WTC11 (cell line): ENCODE measurements around the gene PDE8A. TPM values are rescaled to one million over a fixed set of nuclear protein-coding genes. Genes with fewer than 3 reads are reported as not detected.

Source experiments
- ATAC-seq: fragments of 200-7000 bp; cut with Tn5 transposase; 2 replicates; pipeline ENCODE4 v1.10.0; 2021; ENCODE audit warnings: mild to moderate bottlenecking, moderate library complexity
- CTCF ChIA-PET: fragments of 300-600 bp; sonication (Branson Sonifier 250); formaldehyde crosslinking; loops from one replicate; lab custom pipeline; 2021; ENCODE audit warnings: antibody characterized with exemption; lab: Charles Lee
- POLR2A ChIA-PET: fragments of 350-600 bp; sonication (Branson Sonifier 250); formaldehyde crosslinking; loops from one replicate; lab custom pipeline; 2021; ENCODE audit warnings: antibody characterized with exemption; lab: Charles Lee
- DNase-seq: peaks from one replicate; pipeline ENCODE4 v3.0.0; 2021; ENCODE audit warnings: low spot score
- H3K27ac Mint-ChIP-seq: 2 replicates; pipeline ENCODE4 v1.8.0; 2021; ENCODE audit warnings: mixed read lengths
- H3K27me3 Mint-ChIP-seq: 2 replicates; pipeline ENCODE4 v1.8.0; 2021; ENCODE audit warnings: low read depth, mild to moderate bottlenecking, moderate library complexity, mixed read lengths
- H3K36me3 Mint-ChIP-seq: 2 replicates; pipeline ENCODE4 v1.8.0; 2021; ENCODE audit warnings: mixed read lengths
- H3K4me1 Mint-ChIP-seq: 2 replicates; pipeline ENCODE4 v1.8.0; 2022; ENCODE audit warnings: mixed read lengths
- H3K4me3 Mint-ChIP-seq: 2 replicates; pipeline ENCODE4 v1.8.0; 2021; ENCODE audit warnings: mild to moderate bottlenecking, moderate library complexity, mixed read lengths
- H3K9me3 Mint-ChIP-seq: 2 replicates; pipeline ENCODE4 v1.8.0; 2021; ENCODE audit warnings: mixed read lengths
- CREM ChIP-seq: sonication (generic); formaldehyde crosslinking; IDR thresholded peaks from 2 replicates; pipeline ENCODE4 v1.8.1; 2022; ENCODE audit warnings: mild to moderate bottlenecking, missing genetic modification reagents, moderate library complexity
- FOXJ3 ChIP-seq: sonication (generic); formaldehyde crosslinking; IDR thresholded peaks from 2 replicates; pipeline ENCODE4 v1.9.0; 2021; ENCODE audit warnings: missing genetic modification reagents, mild to moderate bottlenecking, borderline replicate concordance
- FOXP1 ChIP-seq: sonication (generic); formaldehyde crosslinking; IDR thresholded peaks from 2 replicates; pipeline ENCODE4 v1.8.0; 2022; ENCODE audit warnings: missing genetic modification reagents, mild to moderate bottlenecking, moderate library complexity, borderline replicate concordance
- GRHL2 ChIP-seq: fragments of 250-450 bp; sonication (Bioruptor Pico); IDR thresholded peaks from 2 replicates; pipeline ENCODE4 v1.8.0; 2022; ENCODE audit warnings: mild to moderate bottlenecking, moderate library complexity; ENCODE audit not compliant: insufficient replicate concordance, severe bottlenecking
- GTF2I ChIP-seq: fragments of 250-450 bp; sonication (Bioruptor Pico); conservative IDR thresholded peaks from 2 replicates; pipeline ENCODE4 v1.4.0; 2021; ENCODE audit warnings: mild to moderate bottlenecking
- NFATC4 ChIP-seq: fragments of 250-450 bp; sonication (Bioruptor Pico); IDR thresholded peaks from 2 replicates; pipeline ENCODE4 v1.9.0; 2021; ENCODE audit warnings: mild to moderate bottlenecking
- NFYB ChIP-seq: sonication (generic); formaldehyde crosslinking; conservative IDR thresholded peaks from 2 replicates; pipeline ENCODE4 v1.8.0; 2022; ENCODE audit warnings: low read depth, missing genetic modification reagents
- NR1H2 ChIP-seq: sonication (generic); formaldehyde crosslinking; IDR thresholded peaks from 2 replicates; pipeline ENCODE4 v1.9.0; 2021; ENCODE audit warnings: mild to moderate bottlenecking, moderate library complexity, missing genetic modification reagents
- NR2C2 ChIP-seq: sonication (generic); formaldehyde crosslinking; IDR thresholded peaks from 2 replicates; pipeline ENCODE4 v1.8.0; 2022; ENCODE audit warnings: mild to moderate bottlenecking, missing genetic modification reagents
- NR3C1 ChIP-seq: sonication (generic); formaldehyde crosslinking; conservative IDR thresholded peaks from 2 replicates; pipeline ENCODE4 v1.8.1; 2023; ENCODE audit warnings: low read depth, mild to moderate bottlenecking, missing genetic modification reagents
- RORB ChIP-seq: fragments of 250-450 bp; sonication (Bioruptor Pico); IDR thresholded peaks from 2 replicates; pipeline ENCODE4 v1.9.0; 2021; ENCODE audit warnings: mild to moderate bottlenecking
- SMAD3 ChIP-seq: sonication (generic); formaldehyde crosslinking; IDR thresholded peaks from 2 replicates; pipeline ENCODE4 v1.8.0; 2022; ENCODE audit warnings: missing genetic modification reagents, mild to moderate bottlenecking, borderline replicate concordance
- SMAD4 ChIP-seq: sonication (generic); formaldehyde crosslinking; IDR thresholded peaks from 2 replicates; pipeline ENCODE4 v1.8.0; 2022; ENCODE audit warnings: mild to moderate bottlenecking, missing genetic modification reagents
- TP53 ChIP-seq: sonication (generic); formaldehyde crosslinking; IDR thresholded peaks from 2 replicates; pipeline ENCODE4 v1.8.1; 2023; ENCODE audit warnings: mild to moderate bottlenecking, missing genetic modification reagents
- ZBTB21 ChIP-seq: sonication (generic); formaldehyde crosslinking; IDR thresholded peaks from 2 replicates; pipeline ENCODE4 v1.8.1; 2023; ENCODE audit warnings: mild to moderate bottlenecking, missing genetic modification reagents, borderline replicate concordance
- ZNF263 ChIP-seq: sonication (generic); formaldehyde crosslinking; IDR thresholded peaks from 2 replicates; pipeline ENCODE4 v1.8.1; 2022; ENCODE audit warnings: low read depth, mild to moderate bottlenecking, moderate library complexity, missing genetic modification reagents
- ZNF317 ChIP-seq: sonication (generic); formaldehyde crosslinking; IDR thresholded peaks from 2 replicates; pipeline ENCODE4 v1.8.1; 2023; ENCODE audit warnings: low read depth, mild to moderate bottlenecking, moderate library complexity, missing genetic modification reagents, borderline replicate concordance
- ZNF396 ChIP-seq: fragments of 250-450 bp; sonication (Bioruptor Pico); IDR thresholded peaks from 2 replicates; pipeline ENCODE4 v1.8.0; 2021; ENCODE audit warnings: mild to moderate bottlenecking, moderate library complexity, borderline replicate concordance
- ZNF671 ChIP-seq: fragments of 250-450 bp; sonication (Bioruptor Pico); IDR thresholded peaks from 2 replicates; pipeline ENCODE4 v1.8.0; 2021; ENCODE audit warnings: mild to moderate bottlenecking
- total RNA-seq: library from RNA; stranded (reverse); gene quantifications from 3 replicates; pipeline ENCODE4 v1.2.3, GENCODE V29; 2021
- TF ChIP-seq, protein P1 (sequence below): sonication (generic); formaldehyde crosslinking; IDR thresholded peaks from 2 replicates; pipeline ENCODE4 v1.8.0; 2022; ENCODE audit warnings: mild to moderate bottlenecking, missing genetic modification reagents
- TF ChIP-seq, protein P2 (sequence below): sonication (generic); formaldehyde crosslinking; IDR thresholded peaks from 2 replicates; pipeline ENCODE4 v1.8.0; 2022; ENCODE audit warnings: mild to moderate bottlenecking, missing genetic modification reagents
- TF ChIP-seq, protein P3 (sequence below): sonication (generic); formaldehyde crosslinking; IDR thresholded peaks from 2 replicates; pipeline ENCODE4 v1.8.0; 2022; ENCODE audit warnings: mild to moderate bottlenecking, missing genetic modification reagents
- TF ChIP-seq, protein P4 (sequence below): sonication (generic); formaldehyde crosslinking; IDR thresholded peaks from 2 replicates; pipeline ENCODE4 v1.8.1; 2023; ENCODE audit warnings: mild to moderate bottlenecking, missing genetic modification reagents

Gene PDE8A
- total RNA-seq, 1 experiment from 2014 or later, result 13.9 TPM

DNA sequence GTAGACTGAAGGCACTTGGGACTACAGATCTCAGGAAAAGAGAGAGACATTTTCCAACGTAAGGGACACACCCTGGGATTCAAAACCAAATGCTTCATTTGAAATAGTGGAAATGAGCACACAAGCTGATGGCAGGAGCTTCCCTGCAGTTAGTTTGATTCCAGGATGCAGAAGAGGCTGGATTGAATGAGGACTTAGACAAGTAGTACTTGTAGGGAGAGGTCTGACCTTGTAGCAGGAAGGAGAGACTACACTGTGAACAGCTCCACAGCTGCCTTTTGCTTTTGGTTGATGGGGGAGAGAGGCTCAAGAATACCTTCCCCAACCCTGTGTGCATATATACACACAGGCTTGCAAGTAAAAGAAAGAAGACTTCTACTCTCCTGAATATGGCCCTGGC lies 51.5 kb downstream of the PDE8A start:
- Mint-ChIP-seq H3K4me1 (peaks cover 55% of the 10 kb centered on the region), H3K4me3 (no peak overlapping the region), H3K9me3 (no peaks in the 10 kb centered on the region), H3K27ac (no peak overlapping the region), H3K27me3 (no peaks in the 10 kb centered on the region), H3K36me3 (no peaks in the 10 kb centered on the region)
- DNase-seq (no peak), ATAC-seq (no peak)
- TF ChIP-seq, protein P1, sequence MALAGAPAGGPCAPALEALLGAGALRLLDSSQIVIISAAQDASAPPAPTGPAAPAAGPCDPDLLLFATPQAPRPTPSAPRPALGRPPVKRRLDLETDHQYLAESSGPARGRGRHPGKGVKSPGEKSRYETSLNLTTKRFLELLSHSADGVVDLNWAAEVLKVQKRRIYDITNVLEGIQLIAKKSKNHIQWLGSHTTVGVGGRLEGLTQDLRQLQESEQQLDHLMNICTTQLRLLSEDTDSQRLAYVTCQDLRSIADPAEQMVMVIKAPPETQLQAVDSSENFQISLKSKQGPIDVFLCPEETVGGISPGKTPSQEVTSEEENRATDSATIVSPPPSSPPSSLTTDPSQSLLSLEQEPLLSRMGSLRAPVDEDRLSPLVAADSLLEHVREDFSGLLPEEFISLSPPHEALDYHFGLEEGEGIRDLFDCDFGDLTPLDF (CRISPR knock-in tag), result no peak
- TF ChIP-seq NR1H2 (CRISPR knock-in tag) (no peak), ZNF317 (CRISPR knock-in tag) (no peak), GRHL2 (no peak), NFATC4 (CRISPR knock-in tag) (no peak)
- TF ChIP-seq, protein P2, sequence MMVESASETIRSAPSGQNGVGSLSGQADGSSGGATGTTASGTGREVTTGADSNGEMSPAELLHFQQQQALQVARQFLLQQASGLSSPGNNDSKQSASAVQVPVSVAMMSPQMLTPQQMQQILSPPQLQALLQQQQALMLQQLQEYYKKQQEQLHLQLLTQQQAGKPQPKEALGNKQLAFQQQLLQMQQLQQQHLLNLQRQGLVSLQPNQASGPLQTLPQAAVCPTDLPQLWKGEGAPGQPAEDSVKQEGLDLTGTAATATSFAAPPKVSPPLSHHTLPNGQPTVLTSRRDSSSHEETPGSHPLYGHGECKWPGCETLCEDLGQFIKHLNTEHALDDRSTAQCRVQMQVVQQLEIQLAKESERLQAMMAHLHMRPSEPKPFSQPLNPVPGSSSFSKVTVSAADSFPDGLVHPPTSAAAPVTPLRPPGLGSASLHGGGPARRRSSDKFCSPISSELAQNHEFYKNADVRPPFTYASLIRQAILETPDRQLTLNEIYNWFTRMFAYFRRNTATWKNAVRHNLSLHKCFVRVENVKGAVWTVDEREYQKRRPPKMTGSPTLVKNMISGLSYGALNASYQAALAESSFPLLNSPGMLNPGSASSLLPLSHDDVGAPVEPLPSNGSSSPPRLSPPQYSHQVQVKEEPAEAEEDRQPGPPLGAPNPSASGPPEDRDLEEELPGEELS (CRISPR knock-in tag), result no peak
- ChIA-PET POLR2A (no interaction called here), CTCF (interaction anchor here (0.9 to 1.2 kb wide), 2 partner anchors 11 to 105 kb away, joined by 3 to 4 read pairs; no protein-coding TSS in a partner anchor)

DNA sequence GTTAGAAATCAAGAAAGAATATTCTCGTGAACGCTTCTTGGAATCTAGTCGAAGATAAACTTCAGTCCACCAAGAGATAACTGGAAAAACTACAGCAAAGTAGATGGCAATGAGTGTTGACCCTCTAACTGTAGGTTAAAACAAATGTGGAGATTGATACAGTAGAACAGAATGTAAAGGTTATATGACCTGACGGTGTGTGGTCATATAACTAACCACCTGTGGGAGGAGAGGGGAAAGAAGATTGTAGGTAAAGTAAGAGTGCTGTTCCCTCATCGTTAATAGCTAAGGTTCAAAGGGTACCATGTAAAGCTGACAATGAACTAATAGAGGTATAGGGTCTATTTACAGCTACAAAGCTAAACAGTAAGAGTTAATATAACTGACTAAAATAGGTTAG lies 52.6 kb downstream of the PDE8A start:
- CTCF ChIA-PET, result interaction anchor here (1.3 kb wide), 1 partner anchor 10 kb away, joined by 5 read pairs; no protein-coding TSS in a partner anchor
- Mint-ChIP-seq H3K27ac (no peak overlapping the region), H3K4me3 (no peak overlapping the region), H3K27me3 (no peaks in the 10 kb centered on the region), H3K9me3 (no peaks in the 10 kb centered on the region), H3K4me1 (peaks cover 48% of the 10 kb centered on the region), H3K36me3 (no peaks in the 10 kb centered on the region)
- DNase-seq (no peak), ATAC-seq (no peak)
- TF ChIP-seq TP53 (CRISPR knock-in tag), result no peak
- POLR2A ChIA-PET, result no interaction called here

DNA sequence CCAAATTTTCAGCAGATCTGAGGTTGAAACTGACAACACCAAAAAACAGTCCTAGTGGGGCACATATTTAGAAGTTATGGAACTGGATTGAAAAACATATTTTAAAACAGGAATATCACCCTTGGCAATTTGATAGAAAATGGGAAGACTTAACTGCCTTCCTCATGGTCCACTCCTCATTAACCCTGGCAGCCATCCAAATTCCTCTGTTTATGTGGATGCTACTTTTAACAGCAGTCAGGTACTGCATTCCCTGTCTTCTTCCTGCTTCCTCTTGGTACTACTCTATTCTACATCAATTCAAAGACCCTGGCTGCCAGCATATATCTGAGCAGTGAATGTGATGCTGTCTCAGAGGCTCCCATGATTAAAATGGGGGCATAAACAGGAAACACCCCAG lies 54.3 kb downstream of the PDE8A start:
- no peak overlapping the region for H3K4me3 Mint-ChIP-seq
- H3K27me3 Mint-ChIP-seq, result no peaks in the 10 kb centered on the region
- H3K27ac Mint-ChIP-seq, result no peak overlapping the region
- no peaks in the 10 kb centered on the region for H3K36me3 Mint-ChIP-seq
- ATAC-seq (no peak), DNase-seq (no peak)
- POLR2A ChIA-PET, result interaction anchor here (0.8 kb wide), 1 partner anchor 320 kb away, joined by 3 read pairs; the partner anchor contains the start of gene SEC11A
- H3K9me3 Mint-ChIP-seq, result no peaks in the 10 kb centered on the region
- CTCF ChIA-PET, result interaction anchor here (1.5 kb wide), 1 partner anchor 108 kb away, joined by 6 read pairs; no protein-coding TSS in a partner anchor
- peaks cover 35% of the 10 kb centered on the region for H3K4me1 Mint-ChIP-seq
- TF ChIP-seq ZNF317 (CRISPR knock-in tag), result no peak
- no peak for TF ChIP-seq SMAD3 (CRISPR knock-in tag)
- TF ChIP-seq GTF2I (CRISPR knock-in tag), result no peak
- no peak for TF ChIP-seq TP53 (CRISPR knock-in tag)
- TF ChIP-seq SMAD4 (CRISPR knock-in tag), result no peak
- no peak for TF ChIP-seq FOXJ3 (CRISPR knock-in tag)
- TF ChIP-seq CREM (CRISPR knock-in tag), result no peak
- no peak for TF ChIP-seq ZNF263
- no peak for TF ChIP-seq ZNF671 (CRISPR knock-in tag)
- TF ChIP-seq FOXP1 (CRISPR knock-in tag), result no peak
- TF ChIP-seq RORB (CRISPR knock-in tag), result no peak
- TF ChIP-seq NR2C2 (CRISPR knock-in tag), result no peak
- TF ChIP-seq, protein P3, sequence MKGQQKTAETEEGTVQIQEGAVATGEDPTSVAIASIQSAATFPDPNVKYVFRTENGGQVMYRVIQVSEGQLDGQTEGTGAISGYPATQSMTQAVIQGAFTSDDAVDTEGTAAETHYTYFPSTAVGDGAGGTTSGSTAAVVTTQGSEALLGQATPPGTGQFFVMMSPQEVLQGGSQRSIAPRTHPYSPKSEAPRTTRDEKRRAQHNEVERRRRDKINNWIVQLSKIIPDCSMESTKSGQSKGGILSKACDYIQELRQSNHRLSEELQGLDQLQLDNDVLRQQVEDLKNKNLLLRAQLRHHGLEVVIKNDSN, result no peak
- TF ChIP-seq ZBTB21 (CRISPR knock-in tag), result no peak
- TF ChIP-seq, protein P4, sequence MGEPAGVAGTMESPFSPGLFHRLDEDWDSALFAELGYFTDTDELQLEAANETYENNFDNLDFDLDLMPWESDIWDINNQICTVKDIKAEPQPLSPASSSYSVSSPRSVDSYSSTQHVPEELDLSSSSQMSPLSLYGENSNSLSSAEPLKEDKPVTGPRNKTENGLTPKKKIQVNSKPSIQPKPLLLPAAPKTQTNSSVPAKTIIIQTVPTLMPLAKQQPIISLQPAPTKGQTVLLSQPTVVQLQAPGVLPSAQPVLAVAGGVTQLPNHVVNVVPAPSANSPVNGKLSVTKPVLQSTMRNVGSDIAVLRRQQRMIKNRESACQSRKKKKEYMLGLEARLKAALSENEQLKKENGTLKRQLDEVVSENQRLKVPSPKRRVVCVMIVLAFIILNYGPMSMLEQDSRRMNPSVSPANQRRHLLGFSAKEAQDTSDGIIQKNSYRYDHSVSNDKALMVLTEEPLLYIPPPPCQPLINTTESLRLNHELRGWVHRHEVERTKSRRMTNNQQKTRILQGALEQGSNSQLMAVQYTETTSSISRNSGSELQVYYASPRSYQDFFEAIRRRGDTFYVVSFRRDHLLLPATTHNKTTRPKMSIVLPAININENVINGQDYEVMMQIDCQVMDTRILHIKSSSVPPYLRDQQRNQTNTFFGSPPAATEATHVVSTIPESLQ, result no peak
- no peak for TF ChIP-seq ZNF396 (CRISPR knock-in tag)
- no peak for TF ChIP-seq NFYB
- TF ChIP-seq NR3C1, result no peak
